Breast epithelium (tissue), 4 donors: Measurements from ENCODE around the gene LRRC4C. TPM values are rescaled to one million over a fixed set of nuclear protein-coding genes. Genes with fewer than 3 reads are reported as not detected.

Experiments
- DNase-seq, 2 donors: peaks; one replicate each; pipeline ENCODE4 v3.0.0-alpha.2; 2019; ENCODE audit warnings: low spot score in 2 of 2
- H3K27ac ChIP-seq, 2 donors: fragments of 200-600 bp; sonication (generic) in 1 of 2; one replicate each; pipeline ENCODE4 v1.5.1; 2016 to 2019; ENCODE audit warnings: mild to moderate bottlenecking in 1 of 2
- H3K27me3 ChIP-seq, 2 donors: fragments of 200-600 bp; sonication (generic) in 1 of 2; one replicate each; pipeline versions ENCODE4 v1.5.1 to v1.6.0; 2017 to 2019; ENCODE audit warnings: control low read depth in 1 of 2, mild to moderate bottlenecking in 1 of 2
- H3K36me3 ChIP-seq: fragments of 200-600 bp; one replicate; pipeline ENCODE4 v1.5.1; 2019
- H3K4me1 ChIP-seq, 2 donors: fragments of 200-600 bp; sonication (generic); one replicate each; pipeline ENCODE4 v1.5.1; 2016 to 2019; ENCODE audit warnings: control low read depth in 1 of 2
- H3K4me3 ChIP-seq, 3 donors: fragments of 200-600 bp; sonication (generic); 1 replicate in 2 of 3; 2 replicates in 1 of 3; pipeline ENCODE4 v1.5.1; 2016 to 2019; ENCODE audit warnings: mild to moderate bottlenecking in 3 of 3, moderate library complexity in 2 of 3
- H3K9me3 ChIP-seq, 2 donors: fragments of 200-600 bp; sonication (generic) in 1 of 2; one replicate each; pipeline ENCODE4 v1.5.1; 2016 to 2019; ENCODE audit warnings: control low read depth in 1 of 2
- POLR2A ChIP-seq: fragments of 450-650 bp; IDR thresholded peaks from one replicate; pipeline ENCODE4 v1.6.1; 2016; ENCODE audit warnings: antibody characterized with exemption, mild to moderate bottlenecking, moderate library complexity
- POLR2AphosphoS5 ChIP-seq, 3 donors: sonication (generic); formaldehyde crosslinking; IDR thresholded peaks; one replicate each; pipeline ENCODE4 v1.6.1; 2017; ENCODE audit warnings: antibody characterized with exemption in 3 of 3
- intact Hi-C: fragments of 100-400 bp; cut with DNase I; formaldehyde crosslinking; loops from one replicate; pipeline ENCODE4 v1.15.1; 2023; ENCODE audit warnings: low total_unique reads
- total RNA-seq, 3 donors: library from RNA; depleted of rRNA; stranded (reverse); fragments of >200 nt; gene quantifications; one replicate each; pipeline ENCODE4 v1.1.0, GENCODE V29; 2016
- TF ChIP-seq, protein P1 (sequence below), 3 donors: fragments of 450-650 bp; IDR thresholded peaks; one replicate each; pipeline ENCODE4 v1.5.1; 2016 to 2017; ENCODE audit warnings: antibody characterized with exemption in 3 of 3, mild to moderate bottlenecking in 3 of 3, moderate library complexity in 3 of 3

Gene LRRC4C
- total RNA-seq, 3 donors from 2014 or later = 2.9 to 15.4 (median 6.6) TPM

DNA sequence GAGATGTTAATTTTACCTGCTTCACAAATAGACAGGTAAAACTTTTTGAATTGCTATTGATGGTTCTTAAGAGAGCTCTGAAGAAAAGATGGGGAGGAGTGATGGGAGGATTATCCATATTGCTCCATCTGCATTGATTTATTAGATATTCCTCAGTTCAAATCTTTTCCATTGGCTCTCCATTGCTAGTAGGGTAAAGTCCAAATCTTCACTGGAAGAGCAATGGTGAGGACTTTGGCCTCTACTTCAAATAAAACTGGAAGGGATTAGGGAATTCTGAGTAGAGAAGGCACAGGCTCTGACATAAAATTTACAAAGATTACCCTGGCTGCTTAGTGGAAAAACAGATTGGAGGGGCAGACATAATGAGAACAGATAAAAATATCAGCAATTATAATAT, 1024.1 kb downstream of the LRRC4C start:
- no peak for DNase-seq
- Histone ChIP-seq H3K9me3 (no peaks in the 10 kb centered on the region), H3K4me1 (no peaks in the 10 kb centered on the region), H3K36me3 (no peaks in the 10 kb centered on the region), H3K27ac (no peak overlapping the region), H3K27me3 (no peaks in the 10 kb centered on the region), H3K4me3 (no peak overlapping the region)
- intact Hi-C loops = no loop called here
- TF ChIP-seq POLR2AphosphoS5 (IDR thresholded peaks at IDR 0.05) = no peak
- TF ChIP-seq, protein P1, sequence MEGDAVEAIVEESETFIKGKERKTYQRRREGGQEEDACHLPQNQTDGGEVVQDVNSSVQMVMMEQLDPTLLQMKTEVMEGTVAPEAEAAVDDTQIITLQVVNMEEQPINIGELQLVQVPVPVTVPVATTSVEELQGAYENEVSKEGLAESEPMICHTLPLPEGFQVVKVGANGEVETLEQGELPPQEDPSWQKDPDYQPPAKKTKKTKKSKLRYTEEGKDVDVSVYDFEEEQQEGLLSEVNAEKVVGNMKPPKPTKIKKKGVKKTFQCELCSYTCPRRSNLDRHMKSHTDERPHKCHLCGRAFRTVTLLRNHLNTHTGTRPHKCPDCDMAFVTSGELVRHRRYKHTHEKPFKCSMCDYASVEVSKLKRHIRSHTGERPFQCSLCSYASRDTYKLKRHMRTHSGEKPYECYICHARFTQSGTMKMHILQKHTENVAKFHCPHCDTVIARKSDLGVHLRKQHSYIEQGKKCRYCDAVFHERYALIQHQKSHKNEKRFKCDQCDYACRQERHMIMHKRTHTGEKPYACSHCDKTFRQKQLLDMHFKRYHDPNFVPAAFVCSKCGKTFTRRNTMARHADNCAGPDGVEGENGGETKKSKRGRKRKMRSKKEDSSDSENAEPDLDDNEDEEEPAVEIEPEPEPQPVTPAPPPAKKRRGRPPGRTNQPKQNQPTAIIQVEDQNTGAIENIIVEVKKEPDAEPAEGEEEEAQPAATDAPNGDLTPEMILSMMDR (IDR thresholded peaks at IDR 0.05) = no peak
- no peak for TF ChIP-seq POLR2A

DNA sequence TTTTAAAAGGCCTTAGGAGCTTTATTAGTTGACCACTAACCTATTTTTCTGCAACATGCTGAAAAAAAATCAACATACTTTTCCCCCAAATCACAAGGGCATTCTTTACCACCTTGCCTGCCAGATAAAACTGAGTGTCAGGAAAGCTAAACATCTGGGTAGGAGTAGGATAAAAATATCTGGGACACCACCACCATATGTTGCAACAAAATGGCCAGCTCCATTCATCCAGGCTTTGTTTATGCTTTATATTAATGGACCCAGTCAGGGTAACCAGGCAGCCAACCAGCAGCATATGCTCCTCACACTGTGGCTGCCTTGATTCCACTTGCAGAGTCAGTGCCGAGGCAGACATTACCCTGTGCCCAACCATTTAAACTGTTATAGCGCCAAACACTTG, 1024.5 kb downstream of the LRRC4C start:
- H3K9me3 ChIP-seq = no peaks in the 10 kb centered on the region
- intact Hi-C loops = no loop called here

DNA sequence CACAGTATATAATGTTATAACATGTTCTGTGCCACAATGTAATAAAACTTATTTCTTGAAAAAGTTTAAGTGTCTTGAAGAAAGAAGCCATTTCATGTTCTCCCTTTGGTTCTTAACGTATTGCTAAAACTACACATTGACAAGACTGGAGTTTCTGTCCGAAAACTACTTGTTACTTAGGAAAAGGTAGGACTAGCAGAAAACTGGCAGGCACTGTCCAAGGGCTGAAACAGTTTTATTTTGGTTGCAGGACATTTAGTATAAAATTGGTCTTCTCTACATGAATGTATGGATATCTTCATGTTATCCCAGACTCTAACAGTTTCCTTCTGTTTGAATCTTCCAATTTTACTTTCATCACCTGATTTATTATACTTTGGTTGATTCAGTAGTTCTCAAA, 1027.1 kb downstream of the LRRC4C start:
- H3K4me3 ChIP-seq = no peak overlapping the region
- H3K36me3 ChIP-seq = no peaks in the 10 kb centered on the region
- TF ChIP-seq POLR2AphosphoS5 (IDR thresholded peaks at IDR 0.05) (no peak), POLR2A (no peak)
- TF ChIP-seq, protein P1 (IDR thresholded peaks at IDR 0.05) = no peak
- H3K4me1 ChIP-seq = no peaks in the 10 kb centered on the region
- H3K27ac ChIP-seq = no peak overlapping the region
- intact Hi-C loops = no loop called here
- DNase-seq = no peak
- no peaks in the 10 kb centered on the region for H3K9me3 ChIP-seq
- no peaks in the 10 kb centered on the region for H3K27me3 ChIP-seq

More for the DNA sequence above, 1024.5 kb downstream of the LRRC4C start:
- no peak for DNase-seq
- H3K27ac ChIP-seq = no peak overlapping the region
- TF ChIP-seq POLR2A (no peak), POLR2AphosphoS5 (IDR thresholded peaks at IDR 0.05) (no peak)
- TF ChIP-seq, protein P1 (IDR thresholded peaks at IDR 0.05) = no peak
- H3K27me3 ChIP-seq = no peaks in the 10 kb centered on the region
- H3K4me1 ChIP-seq = no peaks in the 10 kb centered on the region
- no peak overlapping the region for H3K4me3 ChIP-seq
- H3K36me3 ChIP-seq = no peaks in the 10 kb centered on the region

- Histone ChIP-seq H3K4me3 (no peak overlapping the region), H3K27me3 (no peaks in the 10 kb centered on the region), H3K4me1 (no peaks in the 10 kb centered on the region), H3K27ac (no peak overlapping the region), H3K36me3 (no peaks in the 10 kb centered on the region), H3K9me3 (no peaks in the 10 kb centered on the region)
- intact Hi-C loops = no loop called here
- DNase-seq = no peak
- TF ChIP-seq, protein P1 (IDR thresholded peaks at IDR 0.05) = no peak
- TF ChIP-seq POLR2AphosphoS5 (IDR thresholded peaks at IDR 0.05) = no peak
- TF ChIP-seq POLR2A = no peak
Measured at GRCh38 chr11:40425168-40425567, 1034.3 kb downstream of the LRRC4C start.

- H3K36me3 ChIP-seq = no peaks in the 10 kb centered on the region
- H3K27ac ChIP-seq = no peak overlapping the region
- TF ChIP-seq POLR2A (no peak), POLR2AphosphoS5 (IDR thresholded peaks at IDR 0.05) (no peak)
- TF ChIP-seq, protein P1 (IDR thresholded peaks at IDR 0.05) = no peak
- intact Hi-C loops = no loop called here
- no peaks in the 10 kb centered on the region for H3K27me3 ChIP-seq
- H3K4me3 ChIP-seq = no peak overlapping the region
- no peak for DNase-seq
- no peaks in the 10 kb centered on the region for H3K9me3 ChIP-seq
- H3K4me1 ChIP-seq = no peaks in the 10 kb centered on the region
Measured at GRCh38 chr11:40421208-40421981, 1038.1 kb downstream of the LRRC4C start.
